Chondrocyte (in vitro differentiated cells): Measurements from ENCODE around the gene VPS18. TPM values are rescaled to one million over a fixed set of nuclear protein-coding genes. Genes with fewer than 3 reads are reported as not detected.

Experiments used
- DNase-seq: peaks from one replicate; pipeline ENCODE4 v3.0.0; 2021; ENCODE audit warnings: mixed read lengths, low spot score
- H3K27ac Mint-ChIP-seq: one replicate; pipeline ENCODE4 v1.8.0; 2021; ENCODE audit warnings: mild to moderate bottlenecking, moderate library complexity, mixed read lengths; ENCODE audit not compliant: unreplicated experiment
- H3K27me3 Mint-ChIP-seq: 2 replicates; pipeline ENCODE4 v1.8.0; 2021; ENCODE audit warnings: low read depth, mixed read lengths
- H3K36me3 Mint-ChIP-seq: 2 replicates; pipeline ENCODE4 v1.8.0; 2021; ENCODE audit warnings: low read depth, mixed read lengths
- H3K4me1 Mint-ChIP-seq: 2 replicates; pipeline ENCODE4 v1.8.0; 2021; ENCODE audit warnings: low read depth, mild to moderate bottlenecking, mixed read lengths
- H3K4me3 Mint-ChIP-seq: one replicate; pipeline ENCODE4 v1.8.0; 2021; ENCODE audit warnings: mild to moderate bottlenecking, moderate library complexity, mixed read lengths; ENCODE audit not compliant: unreplicated experiment
- H3K9me3 Mint-ChIP-seq: 2 replicates; pipeline ENCODE4 v1.8.0; 2021; ENCODE audit warnings: low read depth, mixed read lengths
- CTCF ChIP-seq: fragments of 200-600 bp; sonication (generic); IDR thresholded peaks from 2 replicates; pipeline ENCODE4 v1.5.0; 2021; ENCODE audit warnings: antibody characterized with exemption, mild to moderate bottlenecking, moderate library complexity
- total RNA-seq: library from RNA; stranded (reverse); gene quantifications from 3 replicates; pipeline ENCODE4 v1.2.1, GENCODE V29; 2021

VPS18 gene
- total RNA-seq, 1 donor from 2014 or later = 33.0 TPM

- no peaks in the 10 kb centered on the region for H3K27me3 Mint-ChIP-seq
- H3K27ac Mint-ChIP-seq = no peak overlapping the region
- no peaks in the 10 kb centered on the region for H3K36me3 Mint-ChIP-seq
- H3K9me3 Mint-ChIP-seq = no peaks in the 10 kb centered on the region
- DNase-seq = no peak
- no peak for TF ChIP-seq CTCF
- peaks cover 9% of the 10 kb centered on the region for H3K4me1 Mint-ChIP-seq
- H3K4me3 Mint-ChIP-seq = no peak overlapping the region
Measured at GRCh38 chr15:40914013-40914412, 19.8 kb downstream of the VPS18 start.

- H3K36me3 Mint-ChIP-seq = no peaks in the 10 kb centered on the region
Measured at GRCh38 chr15:40914486-40914885, 20.2 kb downstream of the VPS18 start.

GRCh38 chr15:40915116-40915661 lies 20.9 kb downstream of the VPS18 start:
- DNase-seq = no peak
- H3K4me3 Mint-ChIP-seq = no peak overlapping the region
- no peak overlapping the region for H3K27ac Mint-ChIP-seq
- H3K27me3 Mint-ChIP-seq = no peaks in the 10 kb centered on the region
- no peak for TF ChIP-seq CTCF
- no peaks in the 10 kb centered on the region for H3K9me3 Mint-ChIP-seq
- H3K4me1 Mint-ChIP-seq = peaks cover 2% of the 10 kb centered on the region
- no peaks in the 10 kb centered on the region for H3K36me3 Mint-ChIP-seq

More at GRCh38 chr15:40914486-40914885, 20.2 kb downstream of the VPS18 start:
- no peak for DNase-seq
- TF ChIP-seq CTCF = peak; percentile 32
- H3K4me3 Mint-ChIP-seq = no peak overlapping the region
- H3K9me3 Mint-ChIP-seq = no peaks in the 10 kb centered on the region
- H3K4me1 Mint-ChIP-seq = peaks cover 9% of the 10 kb centered on the region
- H3K27ac Mint-ChIP-seq = no peak overlapping the region
- no peaks in the 10 kb centered on the region for H3K27me3 Mint-ChIP-seq

- TF ChIP-seq CTCF = no peak
- no peak overlapping the region for H3K4me3 Mint-ChIP-seq
Measured at GRCh38 chr15:40915679-40916078, 21.4 kb downstream of the VPS18 start.

GRCh38 chr15:40917585-40917984 lies 23.3 kb downstream of the VPS18 start:
- DNase-seq = no peak
- no peaks in the 10 kb centered on the region for H3K27me3 Mint-ChIP-seq
- no peak overlapping the region for H3K27ac Mint-ChIP-seq
- no peaks in the 10 kb centered on the region for H3K9me3 Mint-ChIP-seq
- TF ChIP-seq CTCF = no peak
- no peaks in the 10 kb centered on the region for H3K36me3 Mint-ChIP-seq
- H3K4me1 Mint-ChIP-seq = no peaks in the 10 kb centered on the region
- no peak overlapping the region for H3K4me3 Mint-ChIP-seq

More at GRCh38 chr15:40915679-40916078, 21.4 kb downstream of the VPS18 start:
- Mint-ChIP-seq H3K27ac (no peak overlapping the region), H3K36me3 (no peaks in the 10 kb centered on the region), H3K4me1 (no peaks in the 10 kb centered on the region), H3K27me3 (no peaks in the 10 kb centered on the region), H3K9me3 (no peaks in the 10 kb centered on the region)
- no peak for DNase-seq
